KOPT-K1 (cell line): ENCODE measurements around the gene KPTN.

Experiments used
- H3K27ac ChIP-seq: fragments of 200-600 bp; sonication (generic); 2 replicates; pipeline ENCODE4 v1.5.1; 2016; ENCODE audit warnings: antibody characterized with exemption, mild to moderate bottlenecking, low read depth, low read length; ENCODE audit not compliant: poor library complexity, severe bottlenecking
- H3K36me3 ChIP-seq: fragments of 200-600 bp; sonication (generic); 2 replicates; pipeline ENCODE4 v1.5.1; 2017; ENCODE audit warnings: antibody characterized with exemption, mild to moderate bottlenecking, low read length, moderate library complexity; ENCODE audit not compliant: insufficient read depth
- H3K9me3 ChIP-seq: fragments of 200-600 bp; sonication (generic); 2 replicates; pipeline ENCODE4 v1.5.1; 2017; ENCODE audit warnings: antibody characterized with exemption, low read length, mild to moderate bottlenecking; ENCODE audit not compliant: insufficient read depth, poor library complexity, severe bottlenecking

The KPTN gene

DNA sequence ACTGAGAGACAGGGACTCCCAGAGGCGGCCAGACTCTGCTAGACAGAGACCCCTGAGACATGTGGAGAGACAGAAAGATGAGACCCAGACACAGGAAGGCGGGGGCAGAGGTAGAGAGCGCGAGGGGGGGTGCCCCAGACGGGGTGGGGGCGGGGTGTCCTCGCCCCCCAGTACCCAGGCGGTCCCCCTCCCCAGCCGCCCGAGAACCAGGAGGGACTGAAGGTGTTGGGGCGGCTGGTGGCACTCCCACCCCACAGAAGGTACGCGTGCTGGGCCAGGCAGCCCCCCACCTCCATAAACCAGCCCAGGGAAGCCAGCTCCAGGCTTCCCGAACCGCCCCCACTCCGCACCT, 12.7 kb downstream of the KPTN start:
- Histone ChIP-seq H3K9me3 (no peaks in the 10 kb centered on the region), H3K27ac (no peak overlapping the region), H3K36me3 (no peaks in the 10 kb centered on the region)

DNA sequence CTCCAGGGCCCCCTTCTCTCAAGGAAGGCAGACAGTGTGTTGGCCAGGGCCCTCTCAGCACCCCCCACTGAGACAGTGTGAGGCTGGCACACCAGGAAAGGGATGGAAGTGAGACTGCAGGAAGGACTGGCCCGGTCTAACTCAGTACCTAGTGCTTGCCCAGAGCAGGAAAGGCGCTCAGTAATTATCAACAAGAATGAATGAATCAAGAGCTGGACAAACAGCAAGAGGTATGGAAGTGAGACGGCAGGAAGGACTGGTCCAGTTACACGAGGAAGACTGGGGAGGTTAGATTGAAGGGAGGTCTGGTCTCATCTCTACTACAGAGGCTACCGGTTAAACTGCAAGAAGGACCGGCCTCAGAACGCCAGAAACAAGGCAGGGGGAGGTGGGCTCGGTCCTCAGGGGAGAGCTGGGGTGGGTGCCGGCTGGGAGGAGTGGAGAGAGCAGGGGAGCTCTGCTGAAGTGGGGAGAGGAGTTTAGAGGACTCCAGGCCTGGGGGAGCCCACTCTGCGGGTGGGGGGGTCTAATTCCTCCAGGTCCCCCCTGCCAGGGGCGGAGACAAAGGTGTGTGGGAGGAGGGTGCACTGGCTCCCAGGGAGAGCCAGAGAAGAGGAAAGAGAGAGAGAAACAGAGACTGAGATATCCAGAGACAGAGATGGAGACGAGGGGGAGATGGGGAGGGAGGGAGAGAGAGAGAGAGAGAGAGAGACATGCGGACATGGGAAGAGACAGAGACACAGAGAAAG, 13.4 kb downstream of the KPTN start:
- Histone ChIP-seq H3K9me3 (no peaks in the 10 kb centered on the region), H3K36me3 (no peaks in the 10 kb centered on the region), H3K27ac (no peak overlapping the region)

DNA sequence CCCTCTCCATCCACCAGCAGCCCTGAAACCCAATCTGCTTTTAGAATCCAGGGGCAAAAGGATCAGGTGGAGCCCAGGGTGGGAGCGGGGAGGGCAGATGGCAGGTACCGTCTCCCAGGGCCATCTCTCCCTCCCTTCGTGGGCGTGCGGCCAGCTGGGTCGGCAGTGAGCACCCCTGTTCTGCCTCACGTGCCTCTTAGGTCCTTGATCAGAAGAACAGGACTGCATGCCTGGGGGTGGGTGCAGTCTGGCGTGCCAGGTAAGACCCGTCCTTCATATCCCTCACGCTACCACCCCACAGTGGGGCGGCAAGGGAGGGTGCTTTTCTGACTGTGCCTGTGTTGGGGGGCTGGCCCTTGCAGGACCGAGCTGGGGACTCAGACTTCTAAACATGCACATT, 14.3 kb downstream of the KPTN start:
- Histone ChIP-seq H3K36me3 (no peaks in the 10 kb centered on the region), H3K9me3 (no peaks in the 10 kb centered on the region), H3K27ac (no peak overlapping the region)

DNA sequence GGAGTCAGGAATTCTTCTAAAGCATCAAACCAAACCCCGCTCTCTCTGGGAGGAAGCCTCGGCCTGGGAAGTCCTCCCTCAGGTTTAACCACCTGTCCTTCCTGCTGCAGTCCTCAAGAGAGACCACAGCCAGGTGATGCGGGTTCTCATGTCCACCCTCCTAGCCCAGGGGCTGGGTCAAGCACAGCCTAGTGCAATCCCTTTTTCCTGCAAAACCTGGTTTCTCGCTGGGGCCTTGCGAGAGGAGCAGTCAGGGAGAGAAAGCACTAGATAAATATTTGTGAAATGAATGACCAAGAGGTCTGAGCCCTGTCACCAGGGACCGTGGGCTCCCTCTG, 14.7 kb downstream of the KPTN start:
- no peaks in the 10 kb centered on the region for H3K9me3 ChIP-seq
- no peak overlapping the region for H3K27ac ChIP-seq
- H3K36me3 ChIP-seq: no peaks in the 10 kb centered on the region

DNA sequence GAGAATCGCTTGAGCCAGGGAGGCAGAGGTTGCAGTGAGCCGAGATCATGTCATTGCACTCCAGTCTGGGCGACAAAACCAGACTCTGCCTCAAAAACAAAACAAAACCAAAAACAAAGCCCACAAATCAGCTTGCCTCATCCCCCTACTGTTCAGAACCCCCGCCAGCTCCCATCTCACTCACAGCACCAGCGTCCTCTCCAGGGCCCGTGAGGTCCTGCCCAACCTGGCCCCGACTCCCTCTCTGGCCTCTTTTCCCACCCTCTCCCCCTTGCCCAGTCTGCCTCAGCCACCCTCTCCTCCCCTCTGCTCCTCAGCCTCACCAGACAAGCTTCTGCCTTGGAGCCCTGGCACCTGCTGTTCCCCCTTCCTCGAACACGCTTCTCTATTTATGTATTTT, 16.1 kb downstream of the KPTN start:
- Histone ChIP-seq H3K9me3 (no peaks in the 10 kb centered on the region), H3K27ac (no peak overlapping the region), H3K36me3 (no peaks in the 10 kb centered on the region)

DNA sequence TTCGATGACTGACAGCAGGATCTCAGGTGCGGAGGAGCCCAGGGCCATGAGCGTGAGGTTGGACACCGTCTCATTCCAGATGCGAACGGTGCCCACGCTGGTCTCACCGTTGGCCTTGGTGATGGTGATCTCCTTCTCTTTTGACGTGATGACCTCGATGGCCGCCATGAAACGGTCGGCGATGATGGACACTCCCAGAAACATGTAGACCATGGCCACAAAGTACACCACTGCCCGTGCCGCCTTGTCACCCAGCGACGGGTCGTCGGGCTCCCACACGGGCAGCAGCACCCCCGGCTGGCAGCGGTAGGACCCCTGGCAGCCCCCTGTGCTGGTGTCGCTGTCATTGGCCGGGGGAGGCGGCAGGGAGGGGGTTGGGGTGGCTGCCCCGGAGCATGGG, 18.1 kb downstream of the KPTN start:
- Histone ChIP-seq H3K9me3 (no peaks in the 10 kb centered on the region), H3K36me3 (no peaks in the 10 kb centered on the region), H3K27ac (no peak overlapping the region)

DNA sequence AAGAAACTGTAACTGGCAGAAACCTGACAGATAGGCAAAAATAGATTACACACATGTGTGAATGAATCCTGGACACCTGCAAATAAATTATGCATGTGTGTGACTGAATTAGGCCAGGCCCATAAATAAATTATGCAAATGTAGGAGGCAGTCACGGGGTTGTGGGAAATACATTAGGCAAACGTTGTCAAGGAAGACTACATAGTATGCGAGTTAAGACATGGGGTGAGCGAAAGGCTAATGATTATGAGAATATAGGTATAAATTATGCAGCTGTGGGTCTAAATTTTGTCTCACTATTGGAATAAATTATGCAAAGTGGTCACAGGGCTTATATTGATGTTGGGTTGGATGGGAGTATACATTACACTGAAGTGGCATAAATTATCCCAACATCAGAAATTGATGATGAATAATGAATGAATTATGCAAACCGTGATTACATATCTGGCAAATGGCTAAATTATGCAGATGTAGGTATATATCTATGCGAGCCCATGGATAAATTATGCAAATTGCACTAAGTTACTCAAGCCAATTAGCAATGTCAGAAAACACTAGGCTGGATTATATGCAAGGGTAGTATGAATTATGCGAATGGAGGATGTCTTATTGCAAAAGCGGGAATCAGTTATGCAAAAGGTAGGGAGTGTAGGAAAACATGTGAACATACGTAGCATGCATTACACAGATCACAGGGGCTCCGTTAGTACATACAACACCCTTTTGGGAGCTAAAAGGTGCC, 19.2 kb downstream of the KPTN start:
- Histone ChIP-seq H3K36me3 (no peaks in the 10 kb centered on the region), H3K9me3 (no peaks in the 10 kb centered on the region), H3K27ac (no peak overlapping the region)

DNA sequence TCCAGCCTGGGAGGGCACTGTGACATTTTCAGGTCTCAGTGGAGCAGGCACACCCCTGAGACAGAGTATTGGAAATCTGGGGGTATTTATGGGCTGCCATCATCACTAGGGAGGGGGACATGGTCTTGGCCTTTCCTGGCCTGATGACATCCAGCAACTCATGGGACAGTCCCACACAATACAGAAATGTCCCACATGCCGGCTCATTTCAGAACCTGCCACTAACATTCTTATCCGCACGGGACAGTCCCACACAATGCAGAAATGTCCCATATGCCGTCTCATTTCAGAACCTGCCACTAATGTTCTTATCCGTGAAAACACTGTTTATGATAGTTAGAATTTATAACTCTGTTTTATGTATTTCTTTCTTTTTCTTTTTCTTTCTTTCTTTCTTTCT, 22.1 kb downstream of the KPTN start:
- no peaks in the 10 kb centered on the region for H3K9me3 ChIP-seq
- H3K27ac ChIP-seq: no peak overlapping the region
- no peaks in the 10 kb centered on the region for H3K36me3 ChIP-seq

DNA sequence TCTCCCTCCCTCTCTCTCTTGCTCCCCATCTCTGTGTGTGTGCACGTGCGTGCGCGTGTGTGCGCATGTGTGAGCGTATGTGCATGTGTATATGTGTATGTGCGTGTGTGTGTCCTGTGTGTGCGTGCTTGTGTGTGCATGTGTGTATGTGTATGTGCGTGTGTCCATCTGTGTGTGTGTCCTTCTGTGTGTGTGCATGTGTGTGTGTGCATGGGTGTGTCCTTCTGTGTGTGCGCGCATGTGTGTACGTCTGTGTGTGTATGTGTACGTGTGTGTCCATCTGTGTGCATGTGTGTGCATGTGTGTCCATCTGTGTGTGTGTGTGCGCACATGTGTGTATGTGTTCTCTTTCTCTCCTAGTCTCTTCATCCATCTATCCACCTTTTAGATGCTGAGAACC, 24.5 kb downstream of the KPTN start:
- Histone ChIP-seq H3K27ac (no peak overlapping the region), H3K9me3 (peaks cover 11% of the 10 kb centered on the region), H3K36me3 (no peaks in the 10 kb centered on the region)

DNA sequence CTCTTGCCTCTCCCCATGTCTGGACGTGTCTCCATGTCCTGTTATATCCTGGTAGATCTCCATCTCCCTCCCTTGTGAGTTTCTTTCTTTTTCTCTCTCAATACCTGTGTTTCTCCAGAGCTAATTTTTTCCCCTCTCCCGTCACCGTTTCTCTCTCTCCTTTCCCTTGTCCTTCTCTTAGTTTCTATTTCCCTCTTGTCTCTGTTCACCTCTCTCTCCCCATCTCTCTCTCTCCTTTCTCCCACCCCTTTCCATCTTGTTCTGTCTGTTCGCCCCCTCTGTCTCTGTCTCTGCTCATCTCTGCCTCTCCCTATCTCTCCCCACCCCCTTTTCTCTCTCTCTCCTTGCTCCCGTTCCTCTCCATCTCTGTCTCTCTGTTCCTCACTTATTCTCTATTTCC, 25.3 kb downstream of the KPTN start:
- no peaks in the 10 kb centered on the region for H3K36me3 ChIP-seq
- no peak overlapping the region for H3K27ac ChIP-seq
- peaks cover 11% of the 10 kb centered on the region for H3K9me3 ChIP-seq

DNA sequence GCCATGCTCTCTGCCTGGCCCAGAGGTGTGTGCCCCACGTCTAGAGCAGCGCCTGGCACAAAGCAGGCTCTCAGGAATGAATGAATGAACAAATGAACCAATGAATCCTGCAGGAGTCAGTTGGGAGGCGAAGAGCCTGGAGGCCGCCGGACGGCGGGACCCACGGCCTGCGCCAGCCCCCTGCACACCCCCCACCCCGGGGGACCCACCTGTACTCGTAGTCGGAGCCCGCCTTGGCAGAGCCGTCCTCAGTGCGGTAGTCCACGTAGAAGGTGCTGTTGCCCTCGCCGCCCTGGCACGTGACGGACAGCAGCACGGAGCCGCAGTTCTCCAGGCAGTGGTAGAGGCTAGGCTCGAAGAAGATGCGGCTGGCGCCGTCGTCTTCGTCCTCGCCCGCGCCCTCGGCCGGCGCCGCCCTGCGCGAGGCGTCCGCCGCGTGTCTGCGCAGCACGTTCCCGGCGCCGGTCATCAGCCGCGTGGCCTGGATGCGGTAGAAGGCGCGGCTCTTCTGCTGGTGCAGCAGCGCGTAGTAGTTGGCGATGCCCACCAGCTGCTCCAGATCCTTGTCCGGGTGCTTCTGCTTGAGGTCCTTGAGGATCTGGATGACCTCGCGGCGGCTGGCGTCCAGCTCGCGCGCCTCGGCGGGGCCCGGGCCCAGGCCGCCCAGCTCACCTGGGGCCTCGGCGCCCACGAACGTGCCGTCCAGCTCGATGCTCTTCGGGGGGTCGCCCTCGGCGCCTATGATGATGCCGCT, 27.1 kb downstream of the KPTN start:
- Histone ChIP-seq H3K9me3 (peaks cover 11% of the 10 kb centered on the region), H3K27ac (no peak overlapping the region), H3K36me3 (no peaks in the 10 kb centered on the region)

DNA sequence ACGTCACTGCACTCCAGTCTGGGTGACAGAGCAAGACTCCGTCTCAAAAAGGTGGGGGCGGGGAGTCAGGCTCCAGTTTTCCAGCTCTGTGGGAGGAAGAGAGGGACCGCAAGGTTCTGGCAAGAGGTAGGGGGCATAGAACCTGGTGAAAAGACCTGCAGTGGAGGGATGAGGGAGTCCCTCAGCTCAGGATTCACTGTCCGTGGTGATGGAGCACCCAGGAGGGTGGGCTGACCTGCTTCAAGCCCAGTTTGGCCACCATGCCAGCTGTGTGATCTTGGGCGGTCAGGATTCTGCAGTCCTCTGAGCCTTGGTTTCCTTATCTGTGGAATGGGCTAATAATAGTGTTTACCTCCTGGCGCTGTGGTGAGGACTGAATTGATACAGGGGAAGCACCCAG, 33.5 kb downstream of the KPTN start:
- H3K9me3 ChIP-seq: peaks cover 2% of the 10 kb centered on the region
- H3K36me3 ChIP-seq: no peaks in the 10 kb centered on the region
- H3K27ac ChIP-seq: no peak overlapping the region

DNA sequence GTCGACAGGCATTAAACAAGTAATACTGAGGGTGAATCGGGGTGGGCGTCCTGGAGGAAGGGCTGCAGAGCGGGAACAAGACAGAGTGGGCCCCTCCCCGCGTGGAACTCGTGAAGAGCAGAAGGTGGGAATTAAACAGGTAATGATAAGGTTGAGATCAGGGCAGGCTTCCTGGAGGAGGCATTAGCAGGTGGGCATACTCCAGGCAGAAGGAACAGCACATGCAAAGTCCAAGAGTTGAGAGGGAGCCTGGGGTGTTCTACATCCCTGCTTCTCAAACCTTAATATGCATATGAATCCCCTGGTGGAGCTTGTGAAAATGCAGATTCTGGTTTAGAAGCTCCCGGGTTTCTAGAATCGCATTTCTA, 35.7 kb downstream of the KPTN start:
- no peaks in the 10 kb centered on the region for H3K36me3 ChIP-seq
- no peaks in the 10 kb centered on the region for H3K9me3 ChIP-seq
- no peak overlapping the region for H3K27ac ChIP-seq

DNA sequence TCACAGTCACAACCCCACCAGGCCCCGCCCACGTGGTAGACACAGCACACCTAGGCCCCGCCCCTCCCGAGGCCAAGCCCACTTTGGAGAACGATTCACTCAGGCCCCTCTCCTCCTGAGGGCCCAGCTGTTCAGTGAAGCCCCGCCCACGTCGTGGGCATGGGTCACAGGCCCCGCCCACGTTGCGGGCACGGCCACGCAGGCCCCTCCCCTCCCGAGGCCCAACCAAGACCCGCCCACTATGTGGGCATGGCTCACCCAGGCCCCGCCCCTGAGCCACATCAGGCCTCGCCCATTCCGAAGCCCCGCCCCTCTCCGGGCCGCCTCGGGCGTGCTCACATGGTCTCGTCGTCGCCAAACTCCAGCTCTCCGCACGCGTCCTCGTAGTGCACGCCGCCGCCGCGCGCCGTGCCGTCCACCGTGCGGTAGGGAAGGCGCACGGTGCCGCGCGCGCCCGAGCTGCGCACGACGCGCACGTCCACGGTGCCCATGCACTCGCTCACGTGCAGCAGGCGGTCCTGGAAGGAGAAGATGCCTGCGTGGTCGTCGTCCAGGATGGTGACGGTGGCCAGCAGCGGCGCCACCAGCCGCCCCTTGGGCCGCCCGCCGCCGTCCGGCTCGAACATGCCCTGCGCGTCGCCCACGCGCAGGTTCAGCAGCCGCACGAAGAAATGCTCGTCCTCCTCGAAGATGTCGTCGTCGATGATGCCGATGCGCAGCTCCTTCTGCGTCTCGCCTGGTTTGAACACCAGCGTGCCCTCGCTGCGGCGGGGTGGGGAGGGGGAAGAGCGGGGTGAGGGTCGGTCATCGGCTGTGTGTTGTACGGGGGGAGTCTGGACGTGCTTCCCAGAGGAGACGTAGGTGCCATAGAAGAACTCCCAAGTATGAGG, 36.3 kb downstream of the KPTN start:
- H3K36me3 ChIP-seq: no peaks in the 10 kb centered on the region
- H3K27ac ChIP-seq: no peak overlapping the region
- no peaks in the 10 kb centered on the region for H3K9me3 ChIP-seq
